Gastrocnemius medialis (tissue), 4 donors: ENCODE results near the gene MOCS2. TPM values are rescaled to one million over a fixed set of nuclear protein-coding genes. Genes with fewer than 3 reads are reported as not detected.

ENCODE experiments used
- ATAC-seq, 2 donors: fragments of 150-250 bp; one replicate each; pipeline ENCODE4 v1.9.1; 2016
- DNase-seq, 2 donors: peaks; one replicate each; pipeline ENCODE4 v3.0.0-alpha.2; 2019
- H3K27ac ChIP-seq, 4 donors: fragments of 200-600 bp; sonication (generic); 1 replicate in 1 of 4; 2 replicates in 3 of 4; pipeline ENCODE4 v1.5.1; 2016 to 2018; ENCODE audit warnings: mild to moderate bottlenecking in 2 of 4, moderate library complexity in 1 of 4
- H3K27me3 ChIP-seq, 3 donors: fragments of 200-600 bp; sonication (generic) in 2 of 3; 1 replicate in 1 of 3; 2 replicates in 2 of 3; pipeline versions ENCODE4 v1.5.1 to v1.6.0; 2016 to 2019; ENCODE audit warnings: mild to moderate bottlenecking in 1 of 3, moderate library complexity in 1 of 3
- H3K36me3 ChIP-seq, 2 donors: fragments of 200-600 bp; sonication (generic) in 1 of 2; one replicate each; pipeline ENCODE4 v1.5.1; 2017 to 2018
- H3K4me1 ChIP-seq, 2 donors: fragments of 200-600 bp; sonication (generic) in 1 of 2; one replicate each; pipeline ENCODE4 v1.5.1; 2016 to 2017; ENCODE audit warnings: mild to moderate bottlenecking in 2 of 2
- H3K4me3 ChIP-seq, 4 donors: fragments of 200-600 bp; sonication (generic) in 3 of 4; 1 replicate in 1 of 4; 2 replicates in 3 of 4; pipeline ENCODE4 v1.5.1; 2016 to 2019; ENCODE audit warnings: mild to moderate bottlenecking in 2 of 4
- H3K9me3 ChIP-seq, 3 donors: fragments of 200-600 bp; sonication (generic) in 2 of 3; 1 replicate in 1 of 3; 2 replicates in 2 of 3; pipeline ENCODE4 v1.5.1; 2016 to 2019
- POLR2A ChIP-seq, 2 donors: fragments of 450-650 bp; IDR thresholded peaks; one replicate each; pipeline ENCODE4 v1.6.1; 2017; ENCODE audit warnings: antibody characterized with exemption in 2 of 2, mild to moderate bottlenecking in 2 of 2, moderate library complexity in 2 of 2
- in situ Hi-C, 4 donors: fragments of 200-750 bp; cut with MboI; loops; one replicate each; pipeline versions ENCODE4 v1.15.0 to v1.8.0; 2017; ENCODE audit warnings: low sequenced_read_pairs in 4 of 4
- intact Hi-C: fragments of 100-400 bp; cut with DNase I; formaldehyde crosslinking; loops from one replicate; pipeline ENCODE4 v1.15.1; 2023; ENCODE audit warnings: low total_unique reads
- total RNA-seq, 4 donors: library from RNA; depleted of rRNA; stranded (reverse); fragments of >200 nt; gene quantifications; one replicate each; pipeline versions ENCODE4 v1.1.0 to v1.2.3, GENCODE V29; 2016
- TF ChIP-seq, protein P1 (sequence below), 5 experiments: fragments of 450-650 bp in 3 of 5; fragments of 200-600 bp in 2 of 5; sonication (generic) in 2 of 5; IDR thresholded peaks in 4 of 5; conservative IDR thresholded peaks in 1 of 5; 1 replicate in 4 of 5; 2 replicates in 1 of 5; pipeline ENCODE4 v1.5.1; 2016 to 2019; ENCODE audit warnings: antibody characterized with exemption in 5 of 5, mild to moderate bottlenecking in 3 of 5, moderate library complexity in 3 of 5

The MOCS2 gene
- total RNA-seq, 4 donors from 2014 or later, result 32.0 to 58.6 (median 53.1) TPM

DNA sequence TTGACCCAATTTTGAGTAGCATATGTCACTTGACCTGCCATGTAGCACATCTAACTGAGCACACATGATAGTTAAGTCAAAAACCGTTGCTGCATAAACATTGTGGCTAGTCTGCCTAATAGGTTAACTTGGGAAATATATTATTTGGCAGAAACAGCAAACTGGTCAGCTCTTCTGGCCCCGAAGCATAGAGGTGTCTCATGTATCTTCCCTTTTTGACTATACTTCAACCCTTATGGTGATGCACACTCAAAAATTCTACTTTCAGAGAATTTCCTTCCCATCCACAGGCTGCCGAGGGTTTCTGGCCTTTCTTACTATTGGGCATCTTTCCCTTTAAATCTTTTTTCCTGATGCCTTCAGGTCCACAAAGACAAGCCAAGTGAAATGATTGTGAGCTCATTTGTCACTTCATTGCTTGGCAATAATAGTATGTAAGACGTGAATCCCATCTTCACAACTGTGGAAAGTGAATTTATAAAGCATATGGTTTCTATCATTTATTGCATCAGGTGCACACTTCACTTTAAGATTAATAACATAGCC, 41.2 kb downstream of the MOCS2 start:
- no peaks in the 10 kb centered on the region for H3K9me3 ChIP-seq
- H3K4me3 ChIP-seq, result no peak overlapping the region
- TF ChIP-seq, protein P1, sequence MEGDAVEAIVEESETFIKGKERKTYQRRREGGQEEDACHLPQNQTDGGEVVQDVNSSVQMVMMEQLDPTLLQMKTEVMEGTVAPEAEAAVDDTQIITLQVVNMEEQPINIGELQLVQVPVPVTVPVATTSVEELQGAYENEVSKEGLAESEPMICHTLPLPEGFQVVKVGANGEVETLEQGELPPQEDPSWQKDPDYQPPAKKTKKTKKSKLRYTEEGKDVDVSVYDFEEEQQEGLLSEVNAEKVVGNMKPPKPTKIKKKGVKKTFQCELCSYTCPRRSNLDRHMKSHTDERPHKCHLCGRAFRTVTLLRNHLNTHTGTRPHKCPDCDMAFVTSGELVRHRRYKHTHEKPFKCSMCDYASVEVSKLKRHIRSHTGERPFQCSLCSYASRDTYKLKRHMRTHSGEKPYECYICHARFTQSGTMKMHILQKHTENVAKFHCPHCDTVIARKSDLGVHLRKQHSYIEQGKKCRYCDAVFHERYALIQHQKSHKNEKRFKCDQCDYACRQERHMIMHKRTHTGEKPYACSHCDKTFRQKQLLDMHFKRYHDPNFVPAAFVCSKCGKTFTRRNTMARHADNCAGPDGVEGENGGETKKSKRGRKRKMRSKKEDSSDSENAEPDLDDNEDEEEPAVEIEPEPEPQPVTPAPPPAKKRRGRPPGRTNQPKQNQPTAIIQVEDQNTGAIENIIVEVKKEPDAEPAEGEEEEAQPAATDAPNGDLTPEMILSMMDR (IDR thresholded peaks at IDR 0.05 in 4 of 5, conservative IDR thresholded peaks at IDR 0.05 in 1 of 5), result no peak
- no peak for TF ChIP-seq POLR2A (IDR thresholded peaks at IDR 0.05)
- intact Hi-C loops, result no loop called here
- ATAC-seq (no peak), DNase-seq (no peak)
- no peaks in the 10 kb centered on the region for H3K27me3 ChIP-seq
- H3K36me3 ChIP-seq, result no peaks in the 10 kb centered on the region
- no peak overlapping the region for H3K27ac ChIP-seq
- in situ Hi-C loops, result no loop called here
- no peaks in the 10 kb centered on the region for H3K4me1 ChIP-seq

DNA sequence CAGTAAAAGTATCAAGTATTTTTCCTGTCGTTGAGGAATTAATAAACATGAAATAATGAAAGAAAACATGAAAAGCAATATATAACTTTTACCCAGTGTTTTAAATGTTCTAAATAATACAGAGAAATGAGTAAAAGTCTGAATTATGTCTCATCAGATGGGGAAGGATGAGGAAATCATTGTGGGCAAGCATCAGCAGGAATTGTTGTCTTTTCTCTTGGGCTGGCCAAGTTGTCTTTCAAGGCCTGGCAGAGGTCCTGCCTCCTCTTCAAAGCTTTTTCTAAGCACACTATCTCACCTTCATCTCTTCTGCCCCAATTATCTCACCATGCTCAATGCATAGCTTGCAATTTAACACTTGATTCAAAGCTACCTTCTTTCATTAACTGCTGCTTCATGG, 41.9 kb downstream of the MOCS2 start:
- ATAC-seq, result no peak
- in situ Hi-C loops, result no loop called here

DNA sequence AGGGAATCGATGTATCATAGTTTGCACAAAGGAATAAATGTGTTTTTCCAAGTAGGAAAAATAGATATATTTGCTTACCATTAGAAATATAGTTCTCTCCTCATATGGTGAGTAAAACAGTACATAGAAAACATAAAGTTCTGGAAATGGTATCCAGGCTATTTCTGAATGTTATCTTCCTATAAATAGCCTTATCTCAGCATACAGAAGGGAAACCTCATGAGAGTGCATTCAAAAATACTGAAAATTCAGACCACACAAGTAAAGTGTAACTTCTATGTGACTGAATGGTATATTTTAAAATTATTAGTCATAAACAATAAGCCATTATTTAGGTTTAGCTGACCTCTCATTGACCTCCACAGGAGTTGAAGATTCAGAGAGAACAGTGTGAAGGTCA, 43.5 kb downstream of the MOCS2 start:
- in situ Hi-C loops, result no loop called here
- Histone ChIP-seq H3K9me3 (no peaks in the 10 kb centered on the region), H3K4me1 (no peaks in the 10 kb centered on the region), H3K27ac (no peak overlapping the region), H3K36me3 (no peaks in the 10 kb centered on the region), H3K4me3 (no peak overlapping the region), H3K27me3 (no peaks in the 10 kb centered on the region)
- DNase-seq (no peak), ATAC-seq (no peak)
- TF ChIP-seq, protein P1 (IDR thresholded peaks at IDR 0.05 in 4 of 5, conservative IDR thresholded peaks at IDR 0.05 in 1 of 5), result no peak
- no peak for TF ChIP-seq POLR2A (IDR thresholded peaks at IDR 0.05)
- intact Hi-C loops, result no loop called here

More for the DNA sequence above, 41.9 kb downstream of the MOCS2 start:
- no peak for DNase-seq
- no peaks in the 10 kb centered on the region for H3K4me1 ChIP-seq
- no peaks in the 10 kb centered on the region for H3K36me3 ChIP-seq
- TF ChIP-seq, protein P1 (IDR thresholded peaks at IDR 0.05 in 4 of 5, conservative IDR thresholded peaks at IDR 0.05 in 1 of 5), result no peak
- TF ChIP-seq POLR2A (IDR thresholded peaks at IDR 0.05), result no peak
- no peaks in the 10 kb centered on the region for H3K9me3 ChIP-seq
- H3K27ac ChIP-seq, result no peak overlapping the region
- intact Hi-C loops, result no loop called here
- no peaks in the 10 kb centered on the region for H3K27me3 ChIP-seq
- no peak overlapping the region for H3K4me3 ChIP-seq

DNA sequence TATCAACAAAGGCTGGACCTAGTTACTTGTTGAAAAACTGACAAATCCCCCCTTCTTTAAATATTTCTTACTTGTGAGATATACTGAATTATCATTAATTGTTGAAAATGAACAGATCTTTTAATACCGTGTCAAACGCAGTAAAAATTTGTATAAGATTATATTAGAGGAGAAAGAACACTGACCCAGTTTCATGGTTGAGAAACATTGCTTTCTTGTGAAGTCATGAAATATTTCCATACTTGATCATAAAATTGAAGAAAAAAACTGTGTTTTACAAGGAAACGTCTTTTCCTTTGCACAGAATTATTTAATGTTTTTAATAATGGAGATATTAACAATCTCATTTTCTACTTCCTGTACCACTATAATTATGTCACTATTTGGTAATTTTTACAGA, 45.8 kb downstream of the MOCS2 start:
- in situ Hi-C loops, result no loop called here
- H3K27me3 ChIP-seq, result no peaks in the 10 kb centered on the region
- ATAC-seq (no peak), DNase-seq (no peak)
- H3K4me1 ChIP-seq, result no peaks in the 10 kb centered on the region
- H3K27ac ChIP-seq, result no peak overlapping the region
- intact Hi-C loops, result no loop called here
- H3K9me3 ChIP-seq, result no peaks in the 10 kb centered on the region
- no peaks in the 10 kb centered on the region for H3K36me3 ChIP-seq
- TF ChIP-seq, protein P1 (IDR thresholded peaks at IDR 0.05 in 4 of 5, conservative IDR thresholded peaks at IDR 0.05 in 1 of 5), result no peak
- TF ChIP-seq POLR2A (IDR thresholded peaks at IDR 0.05), result no peak
- no peak overlapping the region for H3K4me3 ChIP-seq

DNA sequence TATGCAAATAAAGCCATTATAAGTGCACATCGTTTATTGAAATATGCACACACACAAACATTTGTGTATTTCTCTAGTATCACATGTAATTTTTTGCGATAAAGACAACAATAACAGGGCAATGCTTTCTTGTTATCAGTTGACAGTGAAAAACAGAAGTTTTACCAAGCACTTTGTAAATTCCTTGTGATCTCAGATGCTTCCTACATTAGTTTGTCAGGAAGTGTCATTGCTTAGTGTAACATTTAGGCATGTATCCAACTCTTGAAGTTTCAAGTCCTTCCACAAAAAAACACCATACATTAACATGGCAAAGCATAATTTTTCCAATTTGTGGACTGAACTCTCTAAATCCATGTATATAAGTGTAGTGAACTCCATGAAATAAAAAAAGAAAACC, 46.4 kb downstream of the MOCS2 start:
- Histone ChIP-seq H3K4me3 (no peak overlapping the region), H3K36me3 (no peaks in the 10 kb centered on the region), H3K27me3 (no peaks in the 10 kb centered on the region), H3K4me1 (no peaks in the 10 kb centered on the region), H3K27ac (no peak overlapping the region), H3K9me3 (no peaks in the 10 kb centered on the region)
- in situ Hi-C loops (no loop called here), intact Hi-C loops (no loop called here)
- ATAC-seq (no peak), DNase-seq (no peak)
- TF ChIP-seq, protein P1 (IDR thresholded peaks at IDR 0.05 in 4 of 5, conservative IDR thresholded peaks at IDR 0.05 in 1 of 5), result no peak
- TF ChIP-seq POLR2A (IDR thresholded peaks at IDR 0.05), result no peak
